Keratinocyte (primary cell): ENCODE measurements around the gene SMIM28. TPM values are rescaled to one million over a fixed set of nuclear protein-coding genes. Genes with fewer than 3 reads are reported as not detected.

Experiments used
- DNase-seq: peaks from one replicate; pipeline ENCODE4 v3.0.0-alpha.2; 2011; ENCODE audit warnings: low read depth, missing footprints, low spot score
- FAIRE-seq: peaks from 2 replicates; lab custom pipeline; 2011; peaks lifted over from hg19 to GRCh38; lab: Jason Lieb, UNC
- H2AFZ ChIP-seq: 2 replicates; pipeline ENCODE4 v1.6.0; 2012; ENCODE audit warnings: low read length, control low read depth, inconsistent platforms; ENCODE audit not compliant: control insufficient read depth
- H3K27ac ChIP-seq: 2 replicates; pipeline ENCODE4 v1.5.1; 2011; ENCODE audit warnings: low read length; ENCODE audit not compliant: control insufficient read depth, insufficient read depth
- H3K27me3 ChIP-seq: 3 replicates; pipeline ENCODE4 v1.6.0; 2011; ENCODE audit warnings: low read length; ENCODE audit not compliant: control insufficient read depth, insufficient read depth; ENCODE audit errors: extremely low read depth
- H3K36me3 ChIP-seq, 2 experiments: 2 replicates in 1 of 2; 3 replicates in 1 of 2; pipeline ENCODE4 v1.5.1; 2011; ENCODE audit warnings: low read length in 2 of 2, mild to moderate bottlenecking in 1 of 2; ENCODE audit not compliant: control insufficient read depth in 2 of 2, insufficient read depth in 2 of 2; ENCODE audit errors: extremely low read depth in 1 of 2
- H3K4me1 ChIP-seq: 3 replicates; pipeline ENCODE4 v1.5.1; 2011; ENCODE audit warnings: low read length; ENCODE audit not compliant: control insufficient read depth, insufficient read depth; ENCODE audit errors: extremely low read depth
- H3K4me2 ChIP-seq: 3 replicates; pipeline ENCODE4 v1.6.0; 2011; ENCODE audit warnings: low read depth, low read length; ENCODE audit not compliant: control insufficient read depth, insufficient read depth; ENCODE audit errors: extremely low read depth
- H3K4me3 ChIP-seq, 3 experiments: fragments of 200-600 bp in 1 of 3; sonication (generic) in 1 of 3; 2 replicates in 2 of 3; 3 replicates in 1 of 3; pipeline ENCODE4 v1.5.1; 2011 to 2016; ENCODE audit warnings: low read length in 3 of 3, mild to moderate bottlenecking in 3 of 3, control low read depth in 2 of 3, inconsistent platforms in 1 of 3, low read depth in 1 of 3, mixed read lengths in 1 of 3, mixed run types in 1 of 3, moderate library complexity in 1 of 3; ENCODE audit not compliant: control insufficient read depth in 2 of 3, insufficient read depth in 2 of 3; ENCODE audit errors: extremely low read depth in 1 of 3
- H3K79me2 ChIP-seq: 2 replicates; pipeline ENCODE4 v1.6.0; 2012; ENCODE audit warnings: low read length; ENCODE audit not compliant: control insufficient read depth, insufficient read depth
- H3K9ac ChIP-seq: 3 replicates; pipeline ENCODE4 v1.6.0; 2011; ENCODE audit warnings: low read length; ENCODE audit not compliant: control insufficient read depth, insufficient read depth; ENCODE audit errors: extremely low read depth
- H3K9me1 ChIP-seq: 3 replicates; pipeline ENCODE4 v1.6.0; 2011; ENCODE audit warnings: low read length; ENCODE audit not compliant: control insufficient read depth, insufficient read depth; ENCODE audit errors: extremely low read depth
- H3K9me3 ChIP-seq: 2 replicates; pipeline ENCODE4 v1.5.1; 2012; ENCODE audit warnings: low read depth, low read length; ENCODE audit not compliant: control insufficient read depth
- H4K20me1 ChIP-seq: 3 replicates; pipeline ENCODE4 v1.6.0; 2011; ENCODE audit warnings: low read length; ENCODE audit not compliant: control insufficient read depth, insufficient read depth; ENCODE audit errors: extremely low read depth
- CTCF ChIP-seq, 3 experiments: IDR thresholded peaks in 1 of 3; conservative IDR thresholded peaks in 1 of 3; optimal IDR thresholded peaks in 1 of 3; 2 replicates in 2 of 3; 3 replicates in 1 of 3; pipeline versions ENCODE3 to v1.5.1; 2011; ENCODE audit warnings: low read length in 3 of 3, mild to moderate bottlenecking in 3 of 3, moderate library complexity in 2 of 3, control low read depth in 1 of 3, inconsistent platforms in 1 of 3; ENCODE audit not compliant: insufficient read depth in 2 of 3; ENCODE audit errors: extremely low read depth in 1 of 3
- EZH2 ChIP-seq: IDR thresholded peaks from one replicate; pipeline ENCODE4 v1.6.1; 2012; ENCODE audit warnings: inconsistent platforms, mild to moderate bottlenecking, low read length, moderate library complexity
- dilution Hi-C: fragments of 300-500 bp; cut with MboI; formaldehyde crosslinking; loops from one replicate; pipeline ENCODE4 v1.7.0; 2020; ENCODE audit warnings: low sequenced_read_pairs; ENCODE audit not compliant: extremely low pct_ligation_motif_present
- polyA plus RNA-seq, 5 experiments: library from polyadenylated mRNA; depleted of rRNA in 3 of 5; stranded (reverse) in 3 of 5; stranded (forward) in 1 of 5; unstranded in 1 of 5; fragments of >200 nt; gene quantifications; 1 replicate in 1 of 5; 2 replicates in 3 of 5; 3 replicates in 1 of 5; pipeline versions ENCODE4 v1.2.1 to v1.2.3, GENCODE V29; 2011 to 2012; ENCODE audit warnings: missing spikeins in 2 of 5, low read depth in 1 of 5, low replicate concordance in 1 of 5

SMIM28 gene
- polyA plus RNA-seq, 1 donor (not counting 4 experiments of a cell fraction or from before 2014, with no cell fraction given): not detected

GRCh38 chr6:138341176-138341575 is 36.5 kb upstream of the SMIM28 start:
- Histone ChIP-seq H2AFZ (no peak overlapping the region), H3K9ac (no peak overlapping the region), H4K20me1 (no peaks in the 10 kb centered on the region), H3K27me3 (no peaks in the 10 kb centered on the region), H3K36me3 (no peaks in the 10 kb centered on the region), H3K4me2 (no peak overlapping the region), H3K79me2 (no peaks in the 10 kb centered on the region), H3K4me1 (no peaks in the 10 kb centered on the region), H3K9me1 (no peaks in the 10 kb centered on the region), H3K4me3 (no peak overlapping the region), H3K27ac (no peak overlapping the region), H3K9me3 (no peaks in the 10 kb centered on the region)
- dilution Hi-C loops: no loop called here
- FAIRE-seq (no peak), DNase-seq (no peak)
- TF ChIP-seq EZH2 (no peak), CTCF (optimal IDR thresholded peaks at IDR 0.05 in 1 of 3, IDR thresholded peaks at IDR 0.05 in 1 of 3, conservative IDR thresholded peaks at IDR 0.05 in 1 of 3; ENCODE audit: extremely low read depth in 1 of 3, insufficient read depth in 2 of 3, low read length in 3 of 3) (no peak)

- H3K4me3 ChIP-seq: no peak overlapping the region
- FAIRE-seq (no peak), DNase-seq (no peak)
- TF ChIP-seq CTCF (optimal IDR thresholded peaks at IDR 0.05 in 1 of 3, IDR thresholded peaks at IDR 0.05 in 1 of 3, conservative IDR thresholded peaks at IDR 0.05 in 1 of 3; ENCODE audit: extremely low read depth in 1 of 3, insufficient read depth in 2 of 3, low read length in 3 of 3) (no peak), EZH2 (no peak)
- no peak overlapping the region for H3K27ac ChIP-seq
- no peak overlapping the region for H3K9ac ChIP-seq
- H3K27me3 ChIP-seq: no peaks in the 10 kb centered on the region
- dilution Hi-C loops: no loop called here
- no peaks in the 10 kb centered on the region for H4K20me1 ChIP-seq
- H3K9me1 ChIP-seq: no peaks in the 10 kb centered on the region
- H3K4me1 ChIP-seq: no peaks in the 10 kb centered on the region
- no peak overlapping the region for H2AFZ ChIP-seq
- H3K36me3 ChIP-seq: no peaks in the 10 kb centered on the region
- H3K9me3 ChIP-seq: no peaks in the 10 kb centered on the region
- no peaks in the 10 kb centered on the region for H3K79me2 ChIP-seq
- no peak overlapping the region for H3K4me2 ChIP-seq
These were observed 34.6 kb upstream of the SMIM28 start for GRCh38 chr6:138343112-138343511.
